SK-N-MC (cell line): ENCODE results near the gene C16orf92.

Source experiments
- EZH2 ChIP-seq: fragments of 200-600 bp; sonication (generic); IDR thresholded peaks from one replicate; pipeline ENCODE4 v1.6.1; 2017; ENCODE audit warnings: antibody characterized with exemption
- POLR2AphosphoS5 ChIP-seq: IDR thresholded peaks from 2 replicates; pipeline ENCODE4 v1.6.1; 2012; ENCODE audit warnings: mild to moderate bottlenecking, low read depth, low read length, borderline replicate concordance

GRCh38 chr16:30063278-30063892 lies 40.4 kb downstream of the C16orf92 start:
- TF ChIP-seq POLR2AphosphoS5 (no peak), EZH2 (no peak)
